GM12892 (cell line): Measurements from ENCODE around the gene TUSC2.

Experiments used
- POLR2A ChIP-seq: IDR thresholded peaks from 2 replicates; pipeline ENCODE4 v1.6.1; 2011; ENCODE audit warnings: low read depth, low read length, control low read depth
- POLR2AphosphoS5 ChIP-seq: IDR thresholded peaks from 2 replicates; pipeline ENCODE4 v1.6.1; 2011; ENCODE audit warnings: low read depth, low read length, control low read depth
- TAF1 ChIP-seq: IDR thresholded peaks from 2 replicates; pipeline ENCODE4 v1.6.1; 2011; ENCODE audit warnings: low read depth, mild to moderate bottlenecking, control low read depth, low read length, borderline replicate concordance

- no peak for TF ChIP-seq POLR2A
- TF ChIP-seq POLR2AphosphoS5, result no peak
- no peak for TF ChIP-seq TAF1
Measured at GRCh38 chr3:50293079-50293801, 34.8 kb downstream of the TUSC2 start.
